Ovary (tissue), 9 donors: ENCODE measurements around the gene NPM3. TPM values are rescaled to one million over a fixed set of nuclear protein-coding genes. Genes with fewer than 3 reads are reported as not detected.

Experiments
- DNase-seq, 5 donors: peaks; one replicate each; pipeline ENCODE4 v3.0.0-alpha.2; 2019 to 2020
- H3K27ac ChIP-seq, 2 donors: fragments of 200-600 bp; one replicate each; pipeline versions ENCODE4 v1.5.1 to v1.8.0; 2019 to 2022
- H3K27me3 ChIP-seq: fragments of 200-600 bp; one replicate; pipeline ENCODE4 v1.8.0; 2022
- H3K36me3 ChIP-seq: fragments of 200-600 bp; sonication (generic); one replicate; pipeline ENCODE4 v1.5.1; 2019
- H3K4me1 ChIP-seq: one replicate; pipeline ENCODE4 v1.8.1; 2013; ENCODE audit warnings: mild to moderate bottlenecking, moderate library complexity; ENCODE audit not compliant: insufficient read depth
- H3K4me3 ChIP-seq: fragments of 200-600 bp; sonication (generic); one replicate; pipeline ENCODE4 v1.5.1; 2017
- H3K9me3 ChIP-seq, 2 donors: fragments of 200-600 bp in 1 of 2; sonication (generic) in 1 of 2; one replicate each; pipeline versions ENCODE4 v1.5.1 to v1.8.1; 2013 to 2019; ENCODE audit warnings: mild to moderate bottlenecking in 1 of 2, moderate library complexity in 1 of 2
- CTCF ChIP-seq, 3 donors: fragments of 450-650 bp in 2 of 3; fragments of 200-600 bp in 1 of 3; IDR thresholded peaks; one replicate each; pipeline versions ENCODE4 v1.5.1 to v1.8.0; 2016 to 2022; ENCODE audit warnings: antibody characterized with exemption in 3 of 3, mild to moderate bottlenecking in 1 of 3
- EP300 ChIP-seq: sonication (generic); formaldehyde crosslinking; IDR thresholded peaks from one replicate; pipeline ENCODE4 v1.6.1; 2017; ENCODE audit warnings: antibody characterized with exemption
- POLR2A ChIP-seq: fragments of 450-650 bp; IDR thresholded peaks from one replicate; pipeline ENCODE4 v1.6.1; 2017; ENCODE audit warnings: antibody characterized with exemption, mild to moderate bottlenecking, moderate library complexity
- WGBS, 3 donors: extraction: QIAGEN DNeasy Blood & Tissue Kit in 1 of 3; methylation state at CpG; one replicate each; pipeline versions ENCODE4 v1.1.5 to v1.1.7; 2013 to 2017; 5-methylcytosine and 5-hydroxymethylcytosine counted together
- intact Hi-C, 4 donors: fragments of 100-400 bp; cut with DNase I; formaldehyde crosslinking; loops; one replicate each; pipeline versions ENCODE4 v1.11.0 to v1.15.1; 2022 to 2023
- polyA plus RNA-seq, 2 donors: library from polyadenylated mRNA; stranded (reverse); fragments of 200-250 nt in 1 of 2; fragments of 350-450 nt in 1 of 2; fragmentation: Illumina TruSeq in 1 of 2; extraction: RNeasy Lipid Tissue Mini Kit (QIAGEN cat#74804) in 1 of 2; gene quantifications; one replicate each; pipeline ENCODE4 v1.2.3, GENCODE V29; 2013 to 2014
- total RNA-seq, 7 donors: library from RNA; depleted of rRNA in 2 of 7; stranded (reverse); fragments of >200 nt in 2 of 7; fragmentation: NEBNext Ultra II Directional in 3 of 7; extraction: Animal tissue kit (Norgen Biotek cat#: 25700) in 3 of 7; gene quantifications; one replicate each; pipeline versions ENCODE4 v1.1.0 to v1.2.4, GENCODE V29; 2016 to 2023
- donor health status: DM: no; HTN: no; CAD: no; lungs with moderate emphysema.
- donor health status: DM: no; HTN: no; CAD: no.
- donor health status: Bipolar disorder and iron deficiency.
- donor health status: DM: yes; HTN: yes; CAD: no.
- donor health status: DM: no; HTN: no; CAD: no.
- donor health status: DM: yes; HTN: yes; CAD: no.

The NPM3 gene
- total and polyA plus RNA-seq, 9 donors = 11.0 to 64.8 (median 32.1) TPM

GRCh38 chr10:101768791-101769170, 14.5 kb downstream of the NPM3 start:
- no peaks in the 10 kb centered on the region for H3K4me1 ChIP-seq
- H3K27ac ChIP-seq = no peak overlapping the region
- H3K27me3 ChIP-seq = no peaks in the 10 kb centered on the region
- no peak for TF ChIP-seq EP300
- TF ChIP-seq CTCF (IDR thresholded peaks at IDR 0.05) = no peak
- TF ChIP-seq POLR2A = no peak
- H3K36me3 ChIP-seq = no peaks in the 10 kb centered on the region
- H3K4me3 ChIP-seq = no peak overlapping the region
- no peak for DNase-seq
- 76 to 80% (median 78%) methylated on average over 8 of the region's 8 CpGs for WGBS, 3 donors
- intact Hi-C loops = no loop called here
- no peaks in the 10 kb centered on the region for H3K9me3 ChIP-seq

- Histone ChIP-seq H3K36me3 (no peaks in the 10 kb centered on the region), H3K27me3 (no peaks in the 10 kb centered on the region), H3K4me3 (no peak overlapping the region), H3K4me1 (no peaks in the 10 kb centered on the region), H3K27ac (no peak overlapping the region), H3K9me3 (no peaks in the 10 kb centered on the region)
- DNase-seq = no peak
- intact Hi-C loops = no loop called here
- 52 to 55% (median 53%) methylated on average over 14 of the region's 14 CpGs for WGBS, 3 donors
- TF ChIP-seq EP300 (no peak), CTCF (IDR thresholded peaks at IDR 0.05) (no peak), POLR2A (no peak)
Observed at GRCh38 chr10:101767966-101768790, 15.1 kb downstream of the NPM3 start.

GRCh38 chr10:101767600-101767945, 15.7 kb downstream of the NPM3 start:
- TF ChIP-seq POLR2A (no peak), EP300 (no peak), CTCF (IDR thresholded peaks at IDR 0.05) (no peak)
- Histone ChIP-seq H3K4me1 (no peaks in the 10 kb centered on the region), H3K4me3 (no peak overlapping the region), H3K36me3 (no peaks in the 10 kb centered on the region), H3K27ac (no peak overlapping the region), H3K9me3 (no peaks in the 10 kb centered on the region), H3K27me3 (no peaks in the 10 kb centered on the region)
- no peak for DNase-seq
- WGBS, 3 donors = 32 to 45% (median 42%) methylated on average over 6 of the region's 6 CpGs
- intact Hi-C loops = no loop called here

GRCh38 chr10:101766753-101767599, 16.3 kb downstream of the NPM3 start:
- TF ChIP-seq CTCF (IDR thresholded peaks at IDR 0.05) (no peak), EP300 (no peak), POLR2A (no peak)
- Histone ChIP-seq H3K4me3 (no peak overlapping the region), H3K27ac (no peak overlapping the region), H3K4me1 (no peaks in the 10 kb centered on the region), H3K27me3 (no peaks in the 10 kb centered on the region), H3K36me3 (no peaks in the 10 kb centered on the region), H3K9me3 (no peaks in the 10 kb centered on the region)
- 62 to 69% (median 64%) methylated on average over 12 of the region's 12 CpGs for WGBS, 3 donors
- DNase-seq = no peak
- intact Hi-C loops = no loop called here
